ENCODE data around the gene INHBB.

Gene INHBB

GRCh38 chr2:120341977-120342376 is 4.0 kb upstream of the INHBB start:
- H3K27ac ChIP-seq (replicated peaks) = no peak overlapping the region
- TF ChIP-seq SPI1 (IDR thresholded peaks at IDR 0.05; ENCODE audit: borderline replicate concordance, low read depth) (peak; percentile 80), REST (IDR thresholded peaks at IDR 0.05; ENCODE audit: insufficient replicate concordance, low read depth) (no peak), GABPA (IDR thresholded peaks at IDR 0.05; ENCODE audit: low read depth) (no peak)
- peaks cover 17% of the 10 kb centered on the region for H3K27me3 ChIP-seq (ENCODE audit: insufficient read depth, poor library complexity, severe bottlenecking)
- peak in 1 of 2 experiments; percentile 44 for DNase-seq (ENCODE audit: low read depth in 1 of 2, low spot score in 1 of 2)
- H3K4me3 ChIP-seq (replicated peaks; ENCODE audit: insufficient read depth, low read length) = no peak overlapping the region

- no peak for DNase-seq (ENCODE audit: low read depth in 1 of 2, low spot score in 1 of 2)
- no peak overlapping the region for H3K4me3 ChIP-seq (replicated peaks; ENCODE audit: insufficient read depth, low read length)
- no peak overlapping the region for H3K27ac ChIP-seq (replicated peaks)
- no peak for TF ChIP-seq CTCF (IDR thresholded peaks at IDR 0.05; ENCODE audit: insufficient read depth, low read length)
- H3K27me3 ChIP-seq (ENCODE audit: insufficient read depth, poor library complexity, severe bottlenecking) = peaks cover 22% of the 10 kb centered on the region
Measured at GRCh38 chr2:120342446-120342845, 3.5 kb upstream of the INHBB start.

GRCh38 chr2:120343100-120343432 is 2.9 kb upstream of the INHBB start:
- Histone ChIP-seq H3K27me3 (ENCODE audit: insufficient read depth, poor library complexity, severe bottlenecking) (peaks cover 27% of the 10 kb centered on the region), H3K27ac (replicated peaks) (no peak overlapping the region), H3K4me3 (replicated peaks; ENCODE audit: insufficient read depth, low read length) (no peak overlapping the region)
- no peak for DNase-seq (ENCODE audit: low read depth in 1 of 2, low spot score in 1 of 2)
- TF ChIP-seq POLR2AphosphoS5 (IDR thresholded peaks at IDR 0.05; ENCODE audit: low read depth) = no peak
- no peak for TF ChIP-seq CTCF (IDR thresholded peaks at IDR 0.05; ENCODE audit: insufficient read depth, low read length)
- TF ChIP-seq SPI1 (IDR thresholded peaks at IDR 0.05; ENCODE audit: borderline replicate concordance, low read depth) = no peak
- no peak for TF ChIP-seq REST (IDR thresholded peaks at IDR 0.05; ENCODE audit: insufficient replicate concordance, low read depth)
- no peak for TF ChIP-seq GABPA (IDR thresholded peaks at IDR 0.05; ENCODE audit: low read depth)

- peak in 1 of 2 experiments; percentile 71 for DNase-seq (ENCODE audit: low read depth in 1 of 2, low spot score in 1 of 2)
- Histone ChIP-seq H3K4me3 (replicated peaks; ENCODE audit: insufficient read depth, low read length) (no peak overlapping the region), H3K27ac (replicated peaks) (no peak overlapping the region), H3K27me3 (ENCODE audit: insufficient read depth, poor library complexity, severe bottlenecking) (peaks cover 27% of the 10 kb centered on the region)
- TF ChIP-seq POLR2AphosphoS5 (IDR thresholded peaks at IDR 0.05; ENCODE audit: low read depth) (no peak), CTCF (IDR thresholded peaks at IDR 0.05; ENCODE audit: insufficient read depth, low read length) (peak; percentile 30)
Measured at GRCh38 chr2:120343433-120344105, 2.4 kb upstream of the INHBB start.
